Testis (tissue), 3 donors: ENCODE results near the gene TP73. TPM values are rescaled to one million over a fixed set of nuclear protein-coding genes. Genes with fewer than 3 reads are reported as not detected.

Experiments used
- DNase-seq: peaks from one replicate; pipeline ENCODE4 v3.0.0-alpha.2; 2019
- H3K27ac ChIP-seq, 2 donors: fragments of 200-600 bp; sonication (generic); one replicate each; pipeline ENCODE4 v1.5.1; 2019
- H3K27me3 ChIP-seq: fragments of 200-600 bp; sonication (generic); one replicate; pipeline ENCODE4 v1.5.1; 2019
- H3K36me3 ChIP-seq: fragments of 200-600 bp; sonication (generic); one replicate; pipeline ENCODE4 v1.5.1; 2017; ENCODE audit warnings: low read depth; ENCODE audit errors: missing control alignments
- H3K4me1 ChIP-seq: fragments of 200-600 bp; sonication (generic); one replicate; pipeline ENCODE4 v1.5.1; 2019
- H3K4me3 ChIP-seq, 2 donors: fragments of 200-600 bp; sonication (generic); one replicate each; pipeline ENCODE4 v1.5.1; 2017 to 2019
- H3K9me3 ChIP-seq: fragments of 200-600 bp; sonication (generic); one replicate; pipeline ENCODE4 v1.5.1; 2017
- CTCF ChIP-seq, 3 experiments: fragments of 450-650 bp in 2 of 3; fragments of 200-600 bp in 1 of 3; sonication (generic) in 1 of 3; IDR thresholded peaks; one replicate each; pipeline ENCODE4 v1.5.1; 2016 to 2019; ENCODE audit warnings: antibody characterized with exemption in 3 of 3, mild to moderate bottlenecking in 2 of 3, moderate library complexity in 1 of 3
- POLR2A ChIP-seq: fragments of 450-650 bp; IDR thresholded peaks from one replicate; pipeline ENCODE4 v1.6.1; 2017; ENCODE audit warnings: antibody characterized with exemption, mild to moderate bottlenecking, moderate library complexity
- WGBS, 2 donors: methylation state at CpG; one replicate each; pipeline ENCODE4 v1.1.5; 2018; 5-methylcytosine and 5-hydroxymethylcytosine counted together
- intact Hi-C: fragments of 100-400 bp; cut with DNase I; formaldehyde crosslinking; loops from one replicate; pipeline ENCODE4 v1.15.1; 2023; ENCODE audit warnings: low total_unique reads
- polyA plus RNA-seq: library from polyadenylated mRNA; stranded (reverse); fragments of 350-450 nt; fragmentation: Illumina TruSeq; extraction: RNeasy Lipid Tissue Mini Kit (QIAGEN cat#74804); gene quantifications from one replicate; pipeline ENCODE4 v1.2.3, GENCODE V29; 2014; ENCODE audit warnings: low read depth, low replicate concordance; ENCODE audit not compliant: insufficient read depth
- total RNA-seq, 2 donors: library from RNA; depleted of rRNA; stranded (reverse); fragments of >200 nt; gene quantifications; one replicate each; pipeline ENCODE4 v1.2.3, GENCODE V29; 2016

Gene TP73
- total and polyA plus RNA-seq, 3 donors from 2014 or later: 1.3 to 2.2 (median 1.5) TPM

DNA sequence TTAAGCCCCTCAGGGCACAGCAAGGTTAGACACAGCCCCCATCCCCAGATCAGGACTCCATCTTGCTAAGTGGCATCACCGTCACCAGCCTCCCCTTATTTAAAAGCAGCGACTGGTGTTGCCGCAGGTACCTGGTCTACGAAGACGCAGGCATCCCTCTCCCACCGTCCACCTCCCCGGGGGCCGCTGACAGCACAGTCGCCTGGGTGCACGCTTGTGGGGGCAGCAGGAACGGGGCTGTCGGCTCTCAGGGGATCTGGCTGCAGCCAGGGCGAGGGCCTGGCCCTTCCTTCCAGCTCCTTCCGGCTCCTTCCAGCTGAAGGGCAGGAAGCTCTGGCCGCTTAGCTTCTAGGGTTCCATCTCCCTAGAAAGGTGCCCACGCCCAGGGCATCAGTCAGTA is 82.3 kb downstream of the TP73 start:
- Histone ChIP-seq H3K4me1 (no peaks in the 10 kb centered on the region), H3K4me3 (no peak overlapping the region), H3K9me3 (no peaks in the 10 kb centered on the region), H3K36me3 (no peaks in the 10 kb centered on the region), H3K27ac (no peak overlapping the region), H3K27me3 (no peaks in the 10 kb centered on the region)
- WGBS, 2 donors: 97 to 98% methylated on average over 7 to 16 of the region's 16 CpGs
- TF ChIP-seq CTCF (IDR thresholded peaks at IDR 0.05) (no peak), POLR2A (no peak)
- DNase-seq: no peak
- intact Hi-C loops: no loop called here

DNA sequence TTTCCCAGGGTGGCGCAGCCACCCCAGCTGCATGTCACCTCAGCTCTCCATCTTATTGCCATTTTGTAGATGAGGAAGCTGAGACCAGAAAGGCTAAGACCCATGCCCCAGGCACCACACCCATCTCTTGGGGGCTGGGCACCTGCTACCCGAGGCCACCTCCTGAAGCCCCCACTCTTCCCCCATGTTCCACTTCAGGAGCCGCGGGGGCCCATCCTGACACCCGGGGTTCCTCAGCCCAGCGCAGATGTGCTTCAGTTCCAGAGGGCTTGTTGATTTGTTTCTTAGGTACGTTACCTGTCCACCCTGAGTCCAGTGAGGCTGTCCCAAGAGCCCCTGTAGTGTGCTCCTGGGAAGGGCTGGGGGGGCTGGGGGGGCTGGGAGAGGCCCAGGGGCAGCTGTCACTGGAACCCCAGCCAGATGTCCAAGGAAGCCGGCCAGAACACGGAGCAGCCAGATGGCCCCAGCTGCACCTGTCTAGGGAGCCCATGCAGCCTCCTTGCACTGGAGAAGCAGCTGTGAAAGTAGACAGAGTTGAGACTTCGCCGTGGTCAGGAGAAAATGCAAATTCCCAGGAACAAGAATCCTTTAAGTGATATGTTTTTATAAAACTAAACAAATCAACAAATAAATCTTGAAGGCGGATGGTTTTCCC is 82.8 kb downstream of the TP73 start:
- intact Hi-C loops: no loop called here
- H3K36me3 ChIP-seq: no peaks in the 10 kb centered on the region
- 84 to 86% methylated on average over 8 to 12 of the region's 12 CpGs for WGBS, 2 donors
- H3K9me3 ChIP-seq: no peaks in the 10 kb centered on the region
- no peaks in the 10 kb centered on the region for H3K4me1 ChIP-seq
- DNase-seq: no peak
- H3K27me3 ChIP-seq: no peaks in the 10 kb centered on the region
- H3K4me3 ChIP-seq: no peak overlapping the region
- no peak overlapping the region for H3K27ac ChIP-seq
- no peak for TF ChIP-seq POLR2A

DNA sequence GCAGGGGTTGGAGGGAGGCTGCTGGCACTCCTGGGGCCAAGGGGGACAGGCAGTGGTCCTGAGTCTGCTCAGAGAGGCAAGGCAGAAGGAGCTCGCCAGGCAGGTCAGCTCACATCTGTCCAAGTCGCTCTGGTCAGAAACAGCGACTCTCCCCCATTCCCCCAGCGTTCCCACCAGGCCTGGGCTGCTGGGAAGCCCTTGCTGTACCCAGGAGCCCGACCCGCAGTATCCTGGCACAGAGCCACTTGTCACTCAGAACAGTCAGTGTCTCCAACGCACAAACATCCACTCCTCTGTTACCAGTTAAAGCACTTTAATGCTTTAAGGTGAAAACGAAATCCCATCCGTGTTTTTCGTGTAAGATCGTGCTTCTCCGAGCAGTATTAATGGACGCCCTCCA is 83.4 kb downstream of the TP73 start:
- intact Hi-C loops: no loop called here

GRCh38 chr1:3736131-3736561 is 83.8 kb downstream of the TP73 start:
- intact Hi-C loops: no loop called here
- no peak for DNase-seq

More for the DNA sequence above, 83.4 kb downstream of the TP73 start:
- H3K36me3 ChIP-seq: no peaks in the 10 kb centered on the region
- no peak overlapping the region for H3K27ac ChIP-seq
- H3K4me1 ChIP-seq: peaks cover 4% of the 10 kb centered on the region
- H3K9me3 ChIP-seq: no peaks in the 10 kb centered on the region
- no peaks in the 10 kb centered on the region for H3K27me3 ChIP-seq
- WGBS, 2 donors: 73 to 77% methylated on average over 12 to 13 of the region's 13 CpGs
- TF ChIP-seq POLR2A (no peak), CTCF (IDR thresholded peaks at IDR 0.05) (no peak)
- H3K4me3 ChIP-seq: no peak overlapping the region
- no peak for DNase-seq

GRCh38 chr1:3736708-3737107 is 84.4 kb downstream of the TP73 start:
- Histone ChIP-seq H3K36me3 (no peaks in the 10 kb centered on the region), H3K27ac (no peak overlapping the region), H3K4me3 (no peak overlapping the region), H3K4me1 (peaks cover 7% of the 10 kb centered on the region), H3K27me3 (no peaks in the 10 kb centered on the region), H3K9me3 (no peaks in the 10 kb centered on the region)
- DNase-seq: no peak
- intact Hi-C loops: no loop called here
- 92% methylated on average over 14 of the region's 14 CpGs for WGBS, 2 donors
- TF ChIP-seq CTCF (IDR thresholded peaks at IDR 0.05) (no peak), POLR2A (no peak)

More at GRCh38 chr1:3736131-3736561, 83.8 kb downstream of the TP73 start:
- TF ChIP-seq CTCF (IDR thresholded peaks at IDR 0.05) (no peak), POLR2A (no peak)
- Histone ChIP-seq H3K27ac (no peak overlapping the region), H3K27me3 (no peaks in the 10 kb centered on the region), H3K4me3 (no peak overlapping the region), H3K4me1 (peaks cover 4% of the 10 kb centered on the region), H3K9me3 (no peaks in the 10 kb centered on the region), H3K36me3 (no peaks in the 10 kb centered on the region)
- WGBS, 2 donors: 91 to 93% methylated on average over 10 to 13 of the region's 13 CpGs
